NCI-H1436 treated with DMSO at 0.1 percent for 48 hours (cell line): ENCODE data around the gene MED15.
"Not testable (repeated sequence)": the region's sequence is repeated elsewhere in the genome, so short reads cannot be mapped to it uniquely, and the experiment has no call there.

ENCODE experiments used
- DNase-seq: peaks from one replicate; lab custom pipeline; 2025; lab: John Stamatoyannopoulos, UW

Gene MED15

GRCh38 chr22:20604092-20604747 is 96.8 kb downstream of the MED15 start:
- no peak for DNase-seq

- no peak for DNase-seq
These were observed 97.4 kb downstream of the MED15 start for GRCh38 chr22:20604776-20605221.

GRCh38 chr22:20605328-20605727 is 97.9 kb downstream of the MED15 start:
- no peak for DNase-seq

GRCh38 chr22:20606041-20606783 is 98.8 kb downstream of the MED15 start:
- peak; percentile 56 for DNase-seq

- no peak for DNase-seq
These were observed 99.3 kb downstream of the MED15 start for GRCh38 chr22:20606784-20607128.

GRCh38 chr22:20607157-20607907 is 99.9 kb downstream of the MED15 start:
- no peak for DNase-seq

- DNase-seq, result no peak
These were observed 102.9 kb downstream of the MED15 start for GRCh38 chr22:20610243-20610686.

- DNase-seq, result no peak
These were observed 103.3 kb downstream of the MED15 start for GRCh38 chr22:20610757-20611156.

GRCh38 chr22:20611418-20611817 is 104.0 kb downstream of the MED15 start:
- no peak for DNase-seq

GRCh38 chr22:20613301-20613700 is 105.9 kb downstream of the MED15 start:
- no peak for DNase-seq

- no peak for DNase-seq
These were observed 107.6 kb downstream of the MED15 start for GRCh38 chr22:20615021-20615420.

GRCh38 chr22:20615533-20616450 is 108.4 kb downstream of the MED15 start:
- no peak for DNase-seq

- no peak for DNase-seq
These were observed 109.1 kb downstream of the MED15 start for GRCh38 chr22:20616451-20617043.

GRCh38 chr22:20618488-20618887 is 111.1 kb downstream of the MED15 start:
- DNase-seq, result no peak

- no peak for DNase-seq
These were observed 111.9 kb downstream of the MED15 start for GRCh38 chr22:20619045-20619892.

- DNase-seq, result not testable (repeated sequence)
These were observed 112.4 kb downstream of the MED15 start for GRCh38 chr22:20619893-20620194.

- no peak for DNase-seq
These were observed 113.8 kb downstream of the MED15 start for GRCh38 chr22:20621162-20621561.

- DNase-seq, result no peak
These were observed 115.4 kb downstream of the MED15 start for GRCh38 chr22:20622650-20623339.

- no peak for DNase-seq
These were observed 116.8 kb downstream of the MED15 start for GRCh38 chr22:20624161-20624616.

- DNase-seq, result no peak
These were observed 117.9 kb downstream of the MED15 start for GRCh38 chr22:20625270-20625669.
